ENCODE results near the gene ACTL7A.
"Not testable (repeated sequence)": the region's sequence is repeated elsewhere in the genome, so short reads cannot be mapped to it uniquely, and the experiment has no call there.

ACTL7A gene

GRCh38 chr9:108848296-108848695 lies 13.8 kb upstream of the ACTL7A start:
- not testable (repeated sequence) for DNase-seq (ENCODE audit: low spot score)

- peak; percentile 26 for DNase-seq (ENCODE audit: low spot score)
Observed at GRCh38 chr9:108850293-108850897, 11.7 kb upstream of the ACTL7A start.

DNA sequence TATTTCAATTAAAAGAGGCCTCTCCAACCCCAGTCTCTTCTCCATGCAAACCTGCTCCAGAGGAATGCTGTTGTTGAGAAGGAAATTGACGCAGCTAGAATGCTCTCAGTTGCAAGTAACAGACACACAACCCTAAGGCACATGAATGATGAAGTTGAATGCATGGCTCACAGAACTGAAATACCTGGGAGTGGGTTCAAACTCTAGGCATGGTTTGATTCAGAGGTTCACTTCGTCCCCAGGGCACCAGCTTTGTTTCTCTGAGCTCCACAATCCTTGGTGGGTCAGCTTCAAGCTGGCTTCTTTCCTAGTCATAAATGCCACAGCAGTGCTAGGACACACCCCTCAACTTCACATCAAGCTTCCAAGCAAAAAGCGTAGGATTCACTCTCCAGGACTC lies 10.9 kb upstream of the ACTL7A start:
- no peak for DNase-seq (ENCODE audit: low spot score)

- DNase-seq (ENCODE audit: low spot score) = no peak
Observed at GRCh38 chr9:108852079-108852478, 10.0 kb upstream of the ACTL7A start.

- DNase-seq (ENCODE audit: low spot score) = no peak
Observed at GRCh38 chr9:108854094-108854493, 8.0 kb upstream of the ACTL7A start.

DNA sequence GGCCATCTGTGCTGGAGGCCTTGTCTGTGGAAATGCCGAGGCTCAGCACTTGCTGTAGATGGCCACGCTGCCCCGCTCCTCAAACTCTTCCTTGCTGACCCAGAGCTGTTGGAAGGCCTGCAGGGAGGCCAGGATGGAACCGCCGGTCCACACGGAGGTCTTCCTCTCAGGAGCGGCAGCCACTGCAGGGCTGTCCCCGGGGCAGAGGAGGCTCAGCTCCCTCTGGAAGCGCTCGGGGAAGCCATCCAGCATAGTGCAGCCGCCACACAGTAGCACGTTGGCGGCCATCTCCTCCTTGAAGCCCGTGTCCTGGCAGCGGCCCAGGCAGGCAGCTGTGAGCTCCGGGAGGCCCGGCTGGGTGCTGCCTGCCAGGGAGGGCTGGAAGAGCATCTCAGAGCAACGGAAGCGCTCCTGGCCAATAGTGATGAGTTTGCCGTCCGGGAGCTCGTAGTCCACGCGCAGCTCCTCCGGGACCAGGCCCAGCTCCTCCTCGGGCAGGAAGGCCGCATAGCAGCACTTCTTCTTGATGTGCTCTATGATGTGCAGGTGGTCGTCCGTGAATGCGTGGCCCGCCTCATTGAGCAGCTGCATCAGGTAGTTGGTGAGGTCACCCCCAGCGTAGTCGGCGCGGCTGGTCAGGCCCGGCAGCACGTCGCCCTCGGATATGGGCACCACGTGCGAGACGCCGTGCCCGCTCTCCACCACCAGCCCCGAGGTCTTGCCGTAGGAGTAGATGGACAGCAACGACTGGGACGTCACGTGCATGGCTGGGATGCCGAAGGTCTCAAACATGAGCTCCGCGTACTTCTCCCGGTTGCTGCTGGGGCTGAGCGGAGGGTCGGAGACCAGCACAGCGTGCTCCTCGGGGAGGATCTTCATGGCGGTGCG lies 7.2 kb upstream of the ACTL7A start:
- DNase-seq (ENCODE audit: low spot score) = no peak

GRCh38 chr9:108855529-108855886 lies 6.6 kb upstream of the ACTL7A start:
- no peak for DNase-seq (ENCODE audit: low spot score)

GRCh38 chr9:108855888-108856287 lies 6.2 kb upstream of the ACTL7A start, which contains the start of gene ACTL7B:
TSS of gene ACTL7B (minus strand) at chr9:108855986. CDS start at chr9:108855930, 56 bp downstream.
- DNase-seq (ENCODE audit: low spot score) = no peak

- no peak for DNase-seq (ENCODE audit: low spot score)
Observed at GRCh38 chr9:108857572-108857971, 4.5 kb upstream of the ACTL7A start.

- DNase-seq (ENCODE audit: low spot score) = peak; percentile 57
Observed at GRCh38 chr9:108859459-108860114, 2.5 kb upstream of the ACTL7A start.

GRCh38 chr9:108860354-108860753 lies 1.7 kb upstream of the ACTL7A start:
- no peak for DNase-seq (ENCODE audit: low spot score)

GRCh38 chr9:108860764-108861163 lies 1.3 kb upstream of the ACTL7A start:
- DNase-seq (ENCODE audit: low spot score) = no peak

- DNase-seq (ENCODE audit: low spot score) = no peak
Observed at GRCh38 chr9:108861464-108861863, 602 bp upstream of the ACTL7A start.

DNA sequence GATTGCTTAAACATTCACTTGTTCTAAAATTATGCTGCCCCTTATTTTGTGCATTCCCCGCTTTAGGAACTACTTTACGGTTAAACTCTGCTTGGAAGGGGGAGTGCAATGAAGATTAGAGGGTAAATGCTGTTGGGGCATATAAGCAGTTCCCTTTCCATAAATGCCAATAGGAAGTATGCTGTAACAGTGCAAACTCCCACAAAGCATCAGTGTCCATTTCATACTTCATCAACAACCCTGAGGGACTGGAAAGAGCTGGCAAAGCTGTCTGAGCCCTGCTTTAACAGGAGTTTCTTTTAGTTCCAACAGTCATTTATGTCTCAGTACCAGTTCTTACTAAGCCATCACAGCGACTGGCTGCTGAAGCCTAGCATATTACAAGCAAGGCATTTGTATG lies 1.8 kb downstream of the ACTL7A start:
- no peak for DNase-seq (ENCODE audit: low spot score)

DNA sequence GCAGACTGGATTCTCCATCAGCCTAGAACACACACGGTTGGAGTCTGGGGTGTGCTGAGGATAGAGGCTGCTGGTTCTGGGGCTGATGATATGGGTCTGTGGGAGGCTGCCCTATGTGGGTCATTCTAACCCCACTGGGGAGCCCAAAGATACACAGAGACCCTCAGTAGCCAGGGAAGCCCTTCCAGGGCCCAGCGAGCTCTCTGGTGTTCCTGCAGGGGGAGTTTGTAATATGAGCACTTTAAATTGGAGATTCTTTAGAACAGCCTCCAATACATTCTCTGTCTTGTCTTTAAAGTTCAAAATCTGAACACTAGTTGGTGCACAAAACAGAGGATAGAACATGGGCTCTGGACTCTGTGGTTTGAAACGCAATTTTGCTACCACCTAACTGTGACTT lies 2.4 kb downstream of the ACTL7A start:
- DNase-seq (ENCODE audit: low spot score) = no peak

DNA sequence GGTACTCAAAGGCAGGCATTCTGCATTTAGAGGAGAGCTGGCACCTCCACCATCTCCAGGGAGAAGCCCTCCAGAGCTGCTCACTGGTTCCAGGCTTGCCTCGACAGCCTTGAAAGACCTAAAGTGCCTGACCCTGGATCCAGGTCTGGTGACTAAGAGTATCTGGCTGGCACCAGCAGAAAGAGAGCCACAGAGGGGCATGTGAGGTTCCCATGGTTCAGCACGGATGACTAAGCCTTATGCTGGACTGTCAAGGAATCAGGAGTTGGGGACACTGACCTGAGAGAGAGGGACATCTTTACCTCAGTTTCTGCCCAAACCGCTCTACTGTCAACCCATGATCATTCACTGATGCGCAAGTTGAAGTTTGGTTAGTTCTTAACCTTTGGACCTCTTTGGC lies 3.0 kb downstream of the ACTL7A start:
- DNase-seq (ENCODE audit: low spot score) = peak; percentile 35

GRCh38 chr9:108866001-108866420 lies 3.9 kb downstream of the ACTL7A start:
- no peak for DNase-seq (ENCODE audit: low spot score)

GRCh38 chr9:108867116-108867515 lies 5.0 kb downstream of the ACTL7A start:
- no peak for DNase-seq (ENCODE audit: low spot score)

- DNase-seq (ENCODE audit: low spot score) = no peak
Observed at GRCh38 chr9:108867829-108868228, 5.8 kb downstream of the ACTL7A start.

DNA sequence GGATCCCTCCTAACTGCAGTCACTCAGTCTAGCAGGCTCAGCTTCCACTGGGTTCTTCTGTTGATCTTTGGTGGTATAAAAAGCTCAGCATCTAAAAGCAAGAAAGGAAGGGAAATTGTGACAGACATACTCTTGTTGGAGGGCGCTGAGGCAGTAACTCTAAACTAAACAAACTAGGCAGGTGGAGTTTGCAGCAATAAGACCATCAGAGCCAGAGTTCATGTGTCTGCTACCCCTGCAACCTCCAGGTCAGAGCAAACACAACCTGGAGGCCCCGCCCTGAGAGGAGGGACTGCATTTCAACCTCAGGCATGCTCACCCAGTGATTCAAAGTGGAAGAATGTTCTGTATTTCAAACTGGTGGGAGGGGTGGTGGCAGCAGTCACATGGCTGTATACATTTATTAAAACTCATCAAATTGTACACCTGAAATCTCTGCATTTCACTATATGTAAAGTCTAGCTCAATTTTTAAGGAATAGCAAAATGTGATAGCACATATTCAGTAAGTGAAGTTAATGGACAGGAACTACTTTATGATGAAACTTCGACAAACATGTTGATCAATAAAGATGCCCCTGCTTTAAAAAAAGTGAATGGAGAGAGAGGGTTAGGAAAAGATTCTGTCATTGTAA lies 7.1 kb downstream of the ACTL7A start:
- DNase-seq (ENCODE audit: low spot score) = peak; percentile 63

DNA sequence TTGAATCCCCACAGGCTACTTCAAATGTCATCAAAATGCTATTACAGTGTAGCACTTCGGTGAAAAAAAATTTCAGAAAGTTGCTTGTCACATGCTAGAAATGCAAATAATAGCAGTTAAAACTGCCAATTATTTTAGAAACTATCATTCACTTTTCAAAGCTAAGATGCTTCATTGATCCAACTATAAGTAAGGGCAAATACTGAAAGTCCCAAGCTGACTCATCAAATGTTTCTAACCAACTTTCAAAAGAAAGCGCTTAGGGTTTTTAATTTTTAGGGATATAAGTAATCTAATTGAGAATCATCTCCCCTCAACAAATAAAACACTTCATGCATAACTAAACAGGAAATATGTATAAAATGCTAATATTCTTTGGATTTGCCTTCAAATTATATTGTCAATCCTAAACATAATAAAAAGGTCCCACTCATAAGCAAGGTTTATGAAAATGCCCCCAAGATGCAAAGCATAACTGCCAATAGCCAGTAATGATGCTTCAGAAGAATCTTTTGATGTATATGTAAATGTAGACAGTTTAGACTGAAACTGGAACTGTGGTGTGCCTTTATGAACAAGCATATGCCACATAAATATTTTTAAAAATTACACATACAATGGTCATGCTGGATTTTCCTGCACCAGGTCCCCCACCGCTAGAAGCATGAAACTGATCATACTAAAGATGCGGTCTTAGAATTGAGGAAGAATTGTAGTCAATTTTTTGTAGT lies 12.2 kb downstream of the ACTL7A start:
- no peak for DNase-seq (ENCODE audit: low spot score)

DNA sequence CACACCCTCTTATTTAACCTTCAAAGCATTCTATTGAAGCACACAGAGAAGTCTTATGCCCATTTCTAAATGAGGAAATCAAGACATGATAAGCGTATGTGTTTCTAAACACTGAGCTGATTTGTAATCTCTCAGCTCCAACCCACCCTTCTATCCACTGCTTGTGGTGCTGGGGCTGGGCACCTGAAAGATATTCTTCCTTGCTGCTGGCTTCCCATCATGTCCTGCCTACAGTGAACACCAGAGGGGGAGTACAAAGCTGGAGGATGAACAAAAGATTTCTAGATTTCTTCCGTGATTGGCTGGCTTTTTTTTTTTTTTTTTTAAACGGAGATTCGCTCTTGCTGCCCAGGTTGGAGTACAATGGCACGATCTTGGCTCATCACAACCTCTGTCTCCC lies 14.4 kb downstream of the ACTL7A start:
- no peak for DNase-seq (ENCODE audit: low spot score)
